ENCODE results near the gene HNRNPH2.

The HNRNPH2 gene

DNA sequence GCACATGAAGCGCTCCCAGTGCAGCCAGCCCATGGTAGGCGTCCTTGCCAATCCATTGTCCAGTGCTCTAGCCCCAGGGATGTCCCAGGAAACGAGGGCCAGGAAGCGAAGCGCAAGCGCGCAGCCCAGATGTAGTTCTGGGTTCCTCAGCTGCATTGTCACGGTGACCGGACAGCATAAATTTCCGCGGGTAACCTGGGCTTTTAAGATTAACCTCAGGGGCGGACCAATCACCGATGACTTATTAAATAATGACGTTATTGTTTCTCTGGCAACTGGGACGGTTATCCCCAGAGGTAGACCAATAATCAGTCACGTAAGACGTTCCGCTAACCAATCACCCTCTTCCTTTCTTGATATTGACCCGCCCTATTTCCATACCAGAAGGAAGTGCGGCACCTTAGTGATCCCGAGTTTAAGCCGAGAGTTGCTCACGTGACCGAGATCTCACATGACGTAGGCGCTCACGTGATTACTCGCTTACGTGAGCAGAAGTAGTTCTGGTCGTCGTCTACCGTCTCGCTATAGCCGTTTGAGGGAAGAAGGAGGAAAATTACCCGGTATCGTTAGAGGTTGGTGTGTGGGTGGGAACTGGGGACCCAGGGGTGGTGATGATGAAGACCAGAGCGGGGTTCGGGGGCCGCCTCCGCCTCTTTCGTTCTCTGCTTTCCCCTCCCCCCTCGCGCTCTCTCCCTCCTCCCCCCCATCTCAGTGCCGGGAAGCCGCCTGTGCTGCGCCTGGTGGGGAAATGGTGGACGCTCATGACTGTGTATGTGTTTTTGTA lies at the start of gene HNRNPH2, which contains the start of gene GLA:
TSS of gene HNRNPH2 (plus strand) at position 475 of the 784 bp plus-strand sequence. CDS start 3,767 bp downstream, outside the sequence.
TSS of gene GLA (minus strand) at position 178 of the 784 bp plus-strand sequence. CDS start at position 156, 22 bp downstream.
- TF ChIP-seq, protein P1, sequence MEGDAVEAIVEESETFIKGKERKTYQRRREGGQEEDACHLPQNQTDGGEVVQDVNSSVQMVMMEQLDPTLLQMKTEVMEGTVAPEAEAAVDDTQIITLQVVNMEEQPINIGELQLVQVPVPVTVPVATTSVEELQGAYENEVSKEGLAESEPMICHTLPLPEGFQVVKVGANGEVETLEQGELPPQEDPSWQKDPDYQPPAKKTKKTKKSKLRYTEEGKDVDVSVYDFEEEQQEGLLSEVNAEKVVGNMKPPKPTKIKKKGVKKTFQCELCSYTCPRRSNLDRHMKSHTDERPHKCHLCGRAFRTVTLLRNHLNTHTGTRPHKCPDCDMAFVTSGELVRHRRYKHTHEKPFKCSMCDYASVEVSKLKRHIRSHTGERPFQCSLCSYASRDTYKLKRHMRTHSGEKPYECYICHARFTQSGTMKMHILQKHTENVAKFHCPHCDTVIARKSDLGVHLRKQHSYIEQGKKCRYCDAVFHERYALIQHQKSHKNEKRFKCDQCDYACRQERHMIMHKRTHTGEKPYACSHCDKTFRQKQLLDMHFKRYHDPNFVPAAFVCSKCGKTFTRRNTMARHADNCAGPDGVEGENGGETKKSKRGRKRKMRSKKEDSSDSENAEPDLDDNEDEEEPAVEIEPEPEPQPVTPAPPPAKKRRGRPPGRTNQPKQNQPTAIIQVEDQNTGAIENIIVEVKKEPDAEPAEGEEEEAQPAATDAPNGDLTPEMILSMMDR (IDR thresholded peaks at IDR 0.05; ENCODE audit: extremely low read depth, missing control alignments) = no peak

DNA sequence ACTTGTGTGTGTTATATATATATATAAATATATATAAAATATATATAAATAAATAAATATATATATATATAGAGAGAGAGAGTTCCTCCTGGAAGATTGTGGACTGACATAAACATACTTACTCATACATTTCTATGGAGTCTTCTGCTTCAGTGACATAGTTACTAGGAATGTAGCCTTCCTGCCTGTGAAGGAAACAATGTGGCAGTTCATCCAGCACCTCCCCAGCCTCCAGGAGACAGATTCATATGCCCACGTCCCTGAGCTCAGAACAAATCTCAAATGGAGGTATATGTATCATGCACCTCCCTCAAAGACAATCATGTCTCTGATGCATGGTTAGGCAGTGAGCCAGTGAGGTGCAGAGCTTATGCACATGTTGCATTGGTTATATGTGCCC lies 48.1 kb upstream of the HNRNPH2 start:
- TF ChIP-seq, protein P1 (IDR thresholded peaks at IDR 0.05; ENCODE audit: extremely low read depth, missing control alignments) = no peak

More for the DNA sequence above, at the start of gene HNRNPH2, which contains the start of gene GLA:
- DNase-seq (ENCODE audit: low spot score) = peak; percentile 73

DNA sequence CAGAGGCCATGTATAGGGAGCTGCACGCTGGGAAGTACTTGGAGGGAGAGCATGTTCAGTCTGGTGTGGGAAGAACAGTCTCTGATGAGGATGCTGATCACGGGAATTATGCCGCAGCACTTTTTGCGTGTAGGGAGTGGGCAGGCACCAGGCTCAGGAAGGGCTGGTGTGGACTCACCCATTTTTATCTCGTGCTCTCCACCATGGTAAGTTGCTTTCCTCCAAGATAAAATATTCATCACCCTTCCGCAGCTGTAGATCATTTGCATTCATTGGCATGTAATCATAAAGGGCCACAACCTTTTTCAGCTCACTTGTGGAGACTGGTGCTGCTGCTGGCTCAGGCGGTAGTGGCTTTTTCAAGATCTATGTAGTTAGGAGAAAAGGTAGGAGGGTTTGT lies 47.6 kb upstream of the HNRNPH2 start:
- TF ChIP-seq, protein P1 (IDR thresholded peaks at IDR 0.05; ENCODE audit: extremely low read depth, missing control alignments) = no peak
- DNase-seq (ENCODE audit: low spot score) = no peak

More for the DNA sequence above, 48.1 kb upstream of the HNRNPH2 start:
- DNase-seq (ENCODE audit: low spot score) = no peak

DNA sequence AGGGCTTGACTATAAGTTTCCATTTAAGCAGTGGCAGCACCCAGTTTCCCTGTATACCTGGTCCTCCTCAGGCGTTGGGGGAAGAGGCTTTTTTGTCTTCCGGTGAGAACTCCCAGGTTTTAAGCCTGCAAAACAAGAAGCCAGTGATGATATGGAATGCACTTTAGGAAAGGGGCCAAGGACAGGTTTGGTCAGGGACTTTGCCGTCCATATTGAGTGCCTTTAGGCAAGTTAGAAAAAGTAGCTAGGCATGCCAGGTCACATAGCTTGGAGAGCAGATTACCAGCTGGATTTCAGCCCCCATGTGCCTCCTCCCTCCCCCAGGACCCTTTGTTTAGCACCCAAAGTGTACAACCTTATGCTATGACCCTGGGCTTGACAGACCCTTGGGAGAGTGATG lies 45.9 kb upstream of the HNRNPH2 start:
- TF ChIP-seq, protein P1 (IDR thresholded peaks at IDR 0.05; ENCODE audit: extremely low read depth, missing control alignments) = no peak
- no peak for DNase-seq (ENCODE audit: low spot score)

- DNase-seq (ENCODE audit: low spot score) = no peak
- TF ChIP-seq, protein P1 (IDR thresholded peaks at IDR 0.05; ENCODE audit: extremely low read depth, missing control alignments) = no peak
Measured at GRCh38 chrX:101362757-101363156, 45.3 kb upstream of the HNRNPH2 start.

DNA sequence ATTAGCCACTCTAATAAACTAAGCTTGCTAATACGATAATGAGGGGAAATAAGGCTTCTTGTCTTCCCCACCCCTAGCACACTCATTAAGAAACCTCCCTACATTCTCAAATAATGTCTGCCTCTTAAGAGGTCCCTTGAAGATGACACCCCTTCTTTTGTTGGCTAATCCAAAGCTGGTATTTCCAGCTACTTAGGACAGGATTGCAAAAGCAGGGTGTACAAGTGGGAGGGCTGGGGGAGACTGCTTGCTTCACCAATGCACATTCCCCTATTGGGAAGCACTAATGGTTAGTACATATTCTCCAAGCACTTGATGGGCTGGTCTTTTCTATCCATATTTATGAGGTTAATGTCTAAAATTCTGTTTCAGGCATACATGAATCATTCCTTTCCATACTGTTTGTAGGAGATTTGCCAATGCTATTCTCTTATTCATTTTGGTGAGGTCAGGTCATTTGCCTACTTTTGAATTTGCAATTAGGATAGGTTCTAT lies 42.7 kb upstream of the HNRNPH2 start:
- TF ChIP-seq, protein P1 (IDR thresholded peaks at IDR 0.05; ENCODE audit: extremely low read depth, missing control alignments) = no peak
- no peak for DNase-seq (ENCODE audit: low spot score)

GRCh38 chrX:101368800-101369199 lies 39.2 kb upstream of the HNRNPH2 start:
- DNase-seq (ENCODE audit: low spot score) = no peak
- TF ChIP-seq, protein P1 (IDR thresholded peaks at IDR 0.05; ENCODE audit: extremely low read depth, missing control alignments) = no peak
